GM18870 (cell line): ENCODE data around the gene SLC22A17.

ENCODE experiments used
- ATAC-seq: cut with Tn5 transposase; IDR thresholded peaks from one replicate; pipeline ENCODE4 v1.9.1; 2021; ENCODE audit warnings: moderate library complexity; ENCODE audit not compliant: unreplicated experiment

SLC22A17 gene

GRCh38 chr14:23382276-23382675, 29.6 kb upstream of the SLC22A17 start:
- no peak for ATAC-seq

GRCh38 chr14:23381871-23382270, 29.2 kb upstream of the SLC22A17 start:
- no peak for ATAC-seq

DNA sequence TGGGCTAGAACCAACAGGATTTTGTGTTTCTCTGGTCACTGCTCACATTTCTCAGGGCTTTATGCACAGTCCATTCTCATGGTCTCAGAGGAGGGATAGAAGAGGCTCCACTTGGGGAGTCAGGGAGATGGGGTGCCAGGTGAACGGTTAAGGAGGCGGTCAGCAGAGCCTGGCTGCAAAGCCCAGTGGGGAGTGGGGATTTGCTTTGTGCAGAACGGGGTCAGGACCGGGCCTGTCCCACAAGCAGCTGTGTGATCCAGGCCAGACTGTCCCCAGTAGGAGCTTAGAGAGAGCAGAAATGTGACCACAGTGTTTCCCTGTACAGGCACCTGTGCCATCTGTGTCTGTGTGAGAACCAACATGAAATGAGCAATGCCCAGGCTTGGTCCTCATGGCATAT, 28.3 kb upstream of the SLC22A17 start:
- no peak for ATAC-seq

- no peak for ATAC-seq
These were observed 27.7 kb upstream of the SLC22A17 start for GRCh38 chr14:23380197-23380914.

- ATAC-seq = no peak
These were observed 26.9 kb upstream of the SLC22A17 start for GRCh38 chr14:23379366-23380196.

- ATAC-seq = no peak
These were observed 26.0 kb upstream of the SLC22A17 start for GRCh38 chr14:23378612-23379220.

DNA sequence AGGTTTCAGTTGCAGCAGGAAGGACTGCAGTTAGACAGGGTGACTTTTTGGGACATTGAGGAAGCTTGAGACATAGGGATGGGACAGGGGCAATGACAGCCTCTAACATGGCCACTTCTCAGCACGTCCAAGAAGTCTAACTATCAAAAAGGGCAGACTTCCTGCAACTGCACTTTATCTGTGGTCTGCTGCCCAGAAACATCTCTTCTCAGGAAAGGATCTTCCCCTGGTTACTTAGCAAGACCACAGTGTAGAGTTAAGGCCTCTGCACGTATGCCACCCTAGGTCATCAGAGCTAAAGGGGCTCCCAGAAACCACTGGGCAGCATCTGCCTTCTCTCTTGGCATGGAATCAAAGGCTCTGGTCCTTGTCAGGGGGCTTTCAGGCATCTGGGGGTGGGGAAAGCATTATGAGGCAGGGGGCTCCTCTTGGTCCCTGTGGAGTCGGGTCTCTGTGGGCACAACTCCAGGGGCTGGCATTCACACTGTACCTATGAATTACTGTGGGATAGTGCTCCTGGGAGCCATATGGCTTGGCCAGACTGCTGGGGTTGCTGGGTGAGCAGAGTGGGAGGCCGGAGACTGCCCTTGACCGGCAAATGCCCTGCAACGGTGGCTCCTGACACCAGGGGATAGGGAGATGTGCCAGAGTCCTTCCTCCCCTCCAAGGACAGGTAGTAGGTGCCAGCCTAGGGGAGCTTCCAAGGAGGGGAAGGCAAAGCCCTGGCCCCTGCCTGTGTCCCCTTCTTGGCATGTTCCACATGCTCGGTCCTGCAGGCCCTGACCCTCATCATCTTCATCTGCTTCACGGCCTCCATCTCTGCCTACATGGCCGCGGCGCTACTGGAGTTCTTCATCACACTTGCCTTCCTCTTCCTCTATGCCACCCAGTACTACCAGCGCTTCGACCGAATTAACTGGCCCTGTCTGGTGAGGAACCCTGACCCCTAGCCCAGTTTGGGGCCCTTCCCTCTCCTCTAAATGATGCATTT, 25.2 kb upstream of the SLC22A17 start:
- ATAC-seq = no peak

- ATAC-seq = no peak
These were observed 24.5 kb upstream of the SLC22A17 start for GRCh38 chr14:23377198-23377550.

DNA sequence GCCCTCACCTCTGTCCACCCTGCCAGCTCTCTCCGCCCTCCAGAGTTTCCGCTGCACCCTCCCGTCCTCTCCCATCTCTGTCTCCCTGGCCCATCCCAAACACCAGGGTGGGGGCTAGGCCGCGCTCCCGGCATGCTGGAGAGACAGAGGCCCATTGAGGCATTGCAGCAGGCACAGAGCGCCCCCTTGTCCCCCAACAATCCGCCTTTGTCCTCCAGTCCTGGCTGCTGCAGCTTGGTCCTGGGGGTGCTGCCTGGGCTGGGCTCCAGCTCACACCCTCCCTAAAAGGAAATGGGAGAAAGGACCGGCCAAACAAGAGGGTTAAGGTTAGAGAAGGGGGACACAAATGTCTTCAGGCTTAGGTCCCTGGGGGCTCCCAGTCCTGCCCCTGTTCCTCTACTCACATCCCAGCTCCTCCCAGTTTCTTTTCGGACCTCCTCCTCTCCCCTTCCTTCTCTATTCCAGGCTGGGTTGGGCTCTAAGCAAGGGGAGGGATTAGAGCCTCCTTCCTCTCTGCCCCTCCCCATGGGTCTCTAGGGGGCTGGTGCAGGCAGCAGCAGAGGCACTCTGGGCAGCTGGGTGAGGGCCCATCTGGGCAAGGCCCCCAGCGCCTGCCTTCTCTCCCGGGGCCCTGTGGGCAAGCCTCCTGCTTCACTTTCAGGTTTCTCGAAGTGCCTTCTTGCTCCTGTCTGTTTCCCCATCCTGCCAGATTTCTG, 24.0 kb upstream of the SLC22A17 start, which contains the start of gene CMTM5:
CMTM5 (plus strand) TSS at position 565 of the 716 bp plus-strand sequence. CDS start 206 bp downstream, outside the sequence.
- no peak for ATAC-seq

DNA sequence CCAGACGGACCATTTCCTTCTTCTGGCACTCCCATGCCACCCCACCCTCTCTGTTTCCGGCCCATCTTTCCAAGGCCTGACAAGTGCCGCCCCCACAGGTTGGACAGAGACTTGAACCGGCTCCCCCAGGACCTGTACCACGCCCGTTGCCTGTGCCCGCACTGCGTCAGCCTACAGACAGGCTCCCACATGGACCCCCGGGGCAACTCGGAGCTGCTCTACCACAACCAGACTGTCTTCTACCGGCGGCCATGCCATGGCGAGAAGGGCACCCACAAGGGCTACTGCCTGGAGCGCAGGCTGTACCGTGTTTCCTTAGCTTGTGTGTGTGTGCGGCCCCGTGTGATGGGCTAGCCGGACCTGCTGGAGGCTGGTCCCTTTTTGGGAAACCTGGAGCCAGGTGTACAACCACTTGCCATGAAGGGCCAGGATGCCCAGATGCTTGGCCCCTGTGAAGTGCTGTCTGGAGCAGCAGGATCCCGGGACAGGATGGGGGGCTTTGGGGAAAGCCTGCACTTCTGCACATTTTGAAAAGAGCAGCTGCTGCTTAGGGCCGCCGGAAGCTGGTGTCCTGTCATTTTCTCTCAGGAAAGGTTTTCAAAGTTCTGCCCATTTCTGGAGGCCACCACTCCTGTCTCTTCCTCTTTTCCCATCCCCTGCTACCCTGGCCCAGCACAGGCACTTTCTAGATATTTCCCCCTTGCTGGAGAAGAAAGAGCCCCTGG, 23.0 kb upstream of the SLC22A17 start:
- ATAC-seq = no peak

- ATAC-seq = no peak
These were observed 20.4 kb upstream of the SLC22A17 start for GRCh38 chr14:23373041-23373440.

GRCh38 chr14:23372509-23372908, 19.8 kb upstream of the SLC22A17 start, which contains the start of gene IL25:
Gene IL25, plus strand, starts transcription at chr14:23372809.
- ATAC-seq = no peak

DNA sequence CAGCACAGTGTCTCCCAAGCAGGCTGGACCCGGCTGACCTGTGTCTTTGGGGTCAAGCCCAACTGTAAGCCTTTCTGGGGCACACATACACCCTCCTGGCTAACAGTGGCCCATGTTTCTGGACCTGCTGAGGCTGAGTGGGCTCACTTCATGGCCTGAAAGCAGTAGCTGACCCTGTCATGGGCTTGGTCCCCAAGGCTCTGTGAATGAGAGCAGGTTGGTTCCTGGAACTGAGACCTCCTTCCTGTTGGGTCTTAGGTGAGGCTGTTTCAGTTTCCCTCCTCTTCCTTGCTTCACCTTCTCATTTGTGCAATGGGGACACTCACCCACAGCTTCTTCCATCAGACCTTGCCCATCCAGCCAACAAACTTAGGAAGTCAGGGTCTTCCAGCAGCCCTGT, 19.2 kb upstream of the SLC22A17 start:
- no peak for ATAC-seq

- ATAC-seq = no peak
These were observed 17.5 kb upstream of the SLC22A17 start for GRCh38 chr14:23370221-23370620.

GRCh38 chr14:23366426-23366921, 13.8 kb upstream of the SLC22A17 start:
- ATAC-seq = no peak

GRCh38 chr14:23365732-23366425, 13.2 kb upstream of the SLC22A17 start:
- no peak for ATAC-seq

DNA sequence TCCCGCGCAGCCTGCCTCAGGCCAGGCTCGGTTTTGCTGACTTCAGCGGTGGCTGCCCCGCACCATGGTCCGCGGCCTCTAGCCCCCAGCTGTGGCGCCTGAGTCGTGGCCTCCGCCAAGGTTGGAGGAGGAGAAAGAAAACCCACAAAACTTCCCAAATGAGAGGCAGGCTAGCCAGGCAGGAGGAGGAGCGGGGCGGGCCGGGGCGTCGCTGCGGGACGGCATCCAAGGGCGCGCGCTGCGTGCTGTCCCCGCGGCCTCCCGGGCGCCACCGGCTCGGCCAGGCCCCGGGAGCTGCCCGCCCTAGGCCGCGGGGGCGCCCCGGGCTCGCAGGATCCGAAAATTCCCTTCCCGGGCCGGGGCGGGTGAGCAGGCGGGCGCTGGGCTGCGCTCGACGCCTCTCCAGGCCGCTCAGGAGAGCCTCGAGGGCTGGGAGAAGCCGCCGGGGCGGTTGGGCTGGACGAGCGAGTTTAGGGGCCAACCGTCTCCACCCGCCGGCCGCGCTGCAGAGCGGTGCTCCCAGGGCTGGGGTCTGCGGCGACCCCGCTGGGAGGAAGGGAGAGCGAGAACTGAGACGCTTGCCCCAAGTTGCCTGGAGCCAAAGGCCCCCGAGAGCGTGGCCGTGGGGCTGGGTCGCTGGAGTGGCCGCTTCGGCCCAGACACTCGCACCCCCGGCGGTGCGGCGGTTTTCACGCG, 12.5 kb upstream of the SLC22A17 start, which contains the start of gene EFS:
EFS (minus strand) TSS at position 137 of the 696 bp plus-strand sequence. CDS start 147 bp downstream, outside the sequence.
- no peak for ATAC-seq
